ENCODE results near the gene COCH.

COCH gene

DNA sequence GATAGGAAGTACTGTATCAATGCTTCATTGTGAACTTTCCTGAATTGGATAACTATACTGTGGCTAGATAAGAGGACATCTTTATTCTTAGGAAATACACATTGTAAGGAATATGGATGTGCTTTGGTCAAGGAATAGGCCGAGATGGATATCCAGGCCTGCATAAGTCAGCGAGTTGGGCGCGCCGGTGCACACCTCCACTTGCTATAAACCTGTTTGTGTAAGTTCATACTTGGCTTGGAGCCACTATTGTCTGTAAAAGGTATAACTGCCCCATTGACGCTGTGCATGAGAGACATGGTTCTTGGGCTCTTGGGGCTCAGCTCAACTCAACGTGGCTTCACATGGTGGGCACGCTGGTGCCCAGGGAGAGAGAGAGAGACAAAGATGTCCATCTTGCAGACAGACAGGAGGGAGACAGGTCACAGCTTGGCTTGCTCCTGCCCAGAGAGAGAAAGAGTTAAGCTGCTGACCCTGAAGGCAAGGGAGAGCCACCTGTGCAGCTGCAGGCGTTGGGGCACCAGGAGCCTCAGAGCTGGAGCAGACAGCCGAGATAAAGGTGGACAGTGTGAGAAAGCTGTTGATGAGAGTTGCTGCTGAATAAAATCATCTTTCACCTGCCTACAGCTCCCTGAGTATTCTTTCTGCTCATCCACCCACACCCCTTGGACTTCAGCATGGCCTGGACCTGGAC lies 34.1 kb upstream of the COCH start:
- no peaks in the 10 kb centered on the region for H3K36me3 ChIP-seq (ENCODE audit: control insufficient read depth, insufficient read depth, low read length)
- DNase-seq (ENCODE audit: extremely low read depth, insufficient read length) = no peak
- no peak overlapping the region for H3K4me3 ChIP-seq (replicated peaks; ENCODE audit: low read depth, low read length)
- no peaks in the 10 kb centered on the region for H3K27me3 ChIP-seq (replicated peaks; ENCODE audit: control insufficient read depth, insufficient read depth, low read length)
- no peak for TF ChIP-seq CTCF (IDR thresholded peaks at IDR 0.05; ENCODE audit: insufficient read depth, low read length, poor library complexity, severe bottlenecking)

DNA sequence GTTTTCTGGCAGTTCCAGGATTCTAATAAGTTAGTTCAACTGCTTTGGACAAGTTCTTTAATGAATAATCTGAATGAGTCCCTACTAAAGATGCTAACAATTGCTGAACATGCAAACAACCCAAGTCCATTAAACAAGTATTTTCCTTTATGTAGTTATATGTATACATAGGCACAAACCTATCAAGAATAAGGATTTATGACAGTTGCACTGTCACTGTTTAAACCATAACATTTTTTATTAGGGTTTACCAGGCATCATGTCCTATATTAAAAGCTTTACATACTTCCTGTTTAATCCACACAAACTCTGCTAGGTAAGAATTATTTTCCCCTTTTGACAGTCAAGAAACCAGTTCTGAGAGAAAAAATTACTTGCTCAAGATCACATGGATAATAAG lies 31.9 kb upstream of the COCH start:
- H3K36me3 ChIP-seq (ENCODE audit: control insufficient read depth, insufficient read depth, low read length) = no peaks in the 10 kb centered on the region
- H3K4me3 ChIP-seq (replicated peaks; ENCODE audit: low read depth, low read length) = no peak overlapping the region
- no peak for TF ChIP-seq CTCF (IDR thresholded peaks at IDR 0.05; ENCODE audit: insufficient read depth, low read length, poor library complexity, severe bottlenecking)
- H3K27me3 ChIP-seq (replicated peaks; ENCODE audit: control insufficient read depth, insufficient read depth, low read length) = no peaks in the 10 kb centered on the region
- no peak for DNase-seq (ENCODE audit: extremely low read depth, insufficient read length)

GRCh38 chr14:30848449-30849240 lies 25.7 kb upstream of the COCH start:
- no peak for TF ChIP-seq CTCF (IDR thresholded peaks at IDR 0.05; ENCODE audit: insufficient read depth, low read length, poor library complexity, severe bottlenecking)
- H3K4me3 ChIP-seq (replicated peaks; ENCODE audit: low read depth, low read length) = no peak overlapping the region
- H3K27me3 ChIP-seq (replicated peaks; ENCODE audit: control insufficient read depth, insufficient read depth, low read length) = no peaks in the 10 kb centered on the region
- DNase-seq (ENCODE audit: extremely low read depth, insufficient read length) = no peak
- no peaks in the 10 kb centered on the region for H3K36me3 ChIP-seq (ENCODE audit: control insufficient read depth, insufficient read depth, low read length)

DNA sequence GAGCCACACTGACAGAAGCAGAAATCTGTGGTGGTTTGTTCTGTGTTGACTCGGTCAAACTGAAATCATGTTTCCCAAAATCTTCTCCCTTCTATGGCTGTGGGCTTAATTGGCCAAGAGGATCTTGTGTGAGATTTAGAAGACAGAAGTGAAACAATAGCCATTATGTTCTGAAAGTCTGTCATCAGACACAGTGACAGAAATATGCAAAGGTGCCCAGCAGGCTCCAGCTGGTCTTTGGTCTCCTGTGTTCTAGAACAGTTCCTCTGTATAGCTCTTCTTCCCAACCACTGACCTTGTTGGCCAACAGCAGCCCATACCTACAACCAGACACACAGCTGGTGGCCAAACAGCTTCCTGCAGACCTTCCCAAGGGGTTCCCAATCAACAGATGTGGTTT lies 25.0 kb upstream of the COCH start:
- TF ChIP-seq CTCF (IDR thresholded peaks at IDR 0.05; ENCODE audit: insufficient read depth, low read length, poor library complexity, severe bottlenecking) = no peak
- H3K4me3 ChIP-seq (replicated peaks; ENCODE audit: low read depth, low read length) = no peak overlapping the region
- H3K27me3 ChIP-seq (replicated peaks; ENCODE audit: control insufficient read depth, insufficient read depth, low read length) = no peaks in the 10 kb centered on the region
- H3K36me3 ChIP-seq (ENCODE audit: control insufficient read depth, insufficient read depth, low read length) = no peaks in the 10 kb centered on the region
- DNase-seq (ENCODE audit: extremely low read depth, insufficient read length) = peak; percentile 73

DNA sequence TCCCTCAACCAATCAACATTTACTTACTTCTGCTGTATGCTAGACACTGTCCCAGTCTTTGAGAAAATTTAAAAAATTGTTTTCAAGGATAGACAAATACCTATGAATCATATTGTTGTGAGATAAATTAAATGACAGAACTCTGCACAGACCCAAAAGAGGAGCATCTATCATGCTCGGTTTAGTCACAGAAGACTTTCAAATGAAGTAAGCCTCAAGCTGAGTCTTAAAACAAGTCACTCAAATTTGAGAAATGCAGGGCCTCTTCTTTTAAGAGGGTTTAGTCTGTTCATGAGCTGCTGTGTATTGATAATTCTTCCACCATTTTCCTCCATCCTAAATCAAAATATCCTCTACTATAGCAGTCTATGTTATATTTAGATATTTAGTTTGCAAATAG lies 24.4 kb upstream of the COCH start:
- DNase-seq (ENCODE audit: extremely low read depth, insufficient read length) = no peak
- Histone ChIP-seq H3K4me3 (replicated peaks; ENCODE audit: low read depth, low read length) (no peak overlapping the region), H3K36me3 (ENCODE audit: control insufficient read depth, insufficient read depth, low read length) (no peaks in the 10 kb centered on the region), H3K27me3 (replicated peaks; ENCODE audit: control insufficient read depth, insufficient read depth, low read length) (no peaks in the 10 kb centered on the region)
- TF ChIP-seq CTCF (IDR thresholded peaks at IDR 0.05; ENCODE audit: insufficient read depth, low read length, poor library complexity, severe bottlenecking) = no peak
